Head of caudate nucleus (tissue), 42 donors: ENCODE results near the gene SKIC2.
A peak's percentile ranks its signal among the peaks of the same experiment; 100 is the strongest.
"Not testable (repeated sequence)": the region's sequence is repeated elsewhere in the genome, so short reads cannot be mapped to it uniquely, and the experiment has no call there.

Experiments used
- DNase-seq, 42 donors: peaks; one replicate each; pipeline versions ENCODE4 v3.0.0 to v3.0.0-alpha.2; 2020 to 2021; ENCODE audit warnings: mixed read lengths in 7 of 42
- intact Hi-C: fragments of 100-400 bp; cut with DNase I; formaldehyde crosslinking; loops from one replicate; pipeline ENCODE4 v1.15.0; 2022

The SKIC2 gene

DNA sequence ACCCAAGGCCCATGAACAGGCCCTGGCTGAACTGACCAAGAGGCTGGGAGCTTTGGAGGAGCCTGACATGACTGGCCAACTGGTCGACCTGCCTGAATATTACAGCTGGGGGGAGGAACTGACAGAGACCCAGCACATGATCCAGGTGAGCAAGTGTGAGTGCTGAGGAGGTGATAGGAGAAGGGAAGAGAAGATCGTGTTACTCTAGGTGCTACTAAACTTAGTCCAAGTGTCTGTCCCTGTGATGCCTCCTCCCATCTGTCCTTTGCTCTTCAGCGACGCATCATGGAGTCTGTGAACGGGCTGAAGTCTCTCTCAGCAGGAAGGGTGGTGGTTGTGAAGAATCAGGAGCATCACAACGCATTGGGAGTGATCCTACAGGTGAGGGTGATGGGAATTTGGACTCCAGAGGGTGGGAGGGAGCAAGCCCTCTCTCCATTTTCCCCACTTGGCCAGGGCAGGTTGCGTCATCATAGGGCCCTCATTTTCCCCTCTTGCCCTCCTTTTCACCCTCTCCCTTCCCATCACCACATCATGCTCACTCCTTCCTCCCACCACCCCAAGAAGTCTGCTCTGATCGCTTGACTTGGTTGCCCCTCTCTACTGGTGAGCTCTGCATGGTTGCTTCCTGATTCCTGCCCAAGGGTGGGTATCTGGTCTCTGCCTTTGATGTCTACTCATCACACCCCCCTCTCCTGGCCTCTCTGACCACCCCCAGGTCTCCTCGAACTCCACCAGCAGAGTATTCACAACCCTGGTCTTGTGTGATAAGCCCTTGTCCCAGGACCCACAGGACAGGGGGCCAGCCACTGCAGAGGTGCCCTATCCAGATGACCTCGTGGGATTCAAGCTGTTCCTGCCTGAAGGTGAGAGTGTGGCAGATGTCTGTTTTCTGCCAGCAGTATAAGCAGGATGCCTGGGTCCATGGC is 8.3 kb downstream of the SKIC2 start:
- no peak for DNase-seq
- intact Hi-C loops: no loop called here

DNA sequence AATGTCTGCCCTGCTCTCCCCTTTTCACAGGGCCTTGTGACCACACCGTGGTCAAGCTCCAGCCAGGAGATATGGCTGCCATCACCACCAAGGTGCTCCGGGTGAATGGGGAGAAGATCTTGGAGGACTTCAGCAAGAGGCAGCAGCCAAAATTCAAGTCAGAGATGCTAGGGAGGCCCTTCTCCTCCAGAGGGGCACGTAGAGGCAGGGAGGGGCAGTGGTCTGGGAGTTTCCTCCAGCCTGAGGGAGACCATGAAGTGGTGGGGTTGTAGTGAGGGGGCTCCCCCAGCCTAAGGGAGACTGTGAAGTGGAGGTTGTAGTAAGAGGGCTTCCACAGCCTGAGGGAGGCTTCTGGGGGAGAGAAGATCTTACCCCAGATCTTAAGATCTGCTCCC is 8.9 kb downstream of the SKIC2 start:
- DNase-seq: no peak
- intact Hi-C loops: no loop called here

DNA sequence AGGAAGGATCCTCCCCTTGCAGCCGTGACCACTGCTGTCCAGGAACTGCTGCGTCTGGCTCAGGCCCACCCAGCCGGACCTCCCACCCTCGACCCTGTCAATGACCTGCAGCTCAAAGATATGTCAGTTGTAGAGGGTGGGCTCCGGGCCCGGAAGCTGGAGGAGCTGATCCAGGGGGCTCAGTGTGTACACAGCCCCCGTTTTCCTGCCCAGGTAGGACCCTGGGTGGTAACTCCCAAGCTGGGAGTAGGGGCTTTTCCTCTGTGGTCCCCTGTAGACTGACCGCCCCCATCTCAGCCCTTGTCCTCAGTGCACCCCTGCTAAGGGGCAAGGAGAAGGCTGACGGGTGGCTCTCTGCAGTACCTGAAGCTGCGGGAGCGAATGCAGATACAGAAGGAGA is 9.4 kb downstream of the SKIC2 start:
- intact Hi-C loops: no loop called here
- no peak for DNase-seq

DNA sequence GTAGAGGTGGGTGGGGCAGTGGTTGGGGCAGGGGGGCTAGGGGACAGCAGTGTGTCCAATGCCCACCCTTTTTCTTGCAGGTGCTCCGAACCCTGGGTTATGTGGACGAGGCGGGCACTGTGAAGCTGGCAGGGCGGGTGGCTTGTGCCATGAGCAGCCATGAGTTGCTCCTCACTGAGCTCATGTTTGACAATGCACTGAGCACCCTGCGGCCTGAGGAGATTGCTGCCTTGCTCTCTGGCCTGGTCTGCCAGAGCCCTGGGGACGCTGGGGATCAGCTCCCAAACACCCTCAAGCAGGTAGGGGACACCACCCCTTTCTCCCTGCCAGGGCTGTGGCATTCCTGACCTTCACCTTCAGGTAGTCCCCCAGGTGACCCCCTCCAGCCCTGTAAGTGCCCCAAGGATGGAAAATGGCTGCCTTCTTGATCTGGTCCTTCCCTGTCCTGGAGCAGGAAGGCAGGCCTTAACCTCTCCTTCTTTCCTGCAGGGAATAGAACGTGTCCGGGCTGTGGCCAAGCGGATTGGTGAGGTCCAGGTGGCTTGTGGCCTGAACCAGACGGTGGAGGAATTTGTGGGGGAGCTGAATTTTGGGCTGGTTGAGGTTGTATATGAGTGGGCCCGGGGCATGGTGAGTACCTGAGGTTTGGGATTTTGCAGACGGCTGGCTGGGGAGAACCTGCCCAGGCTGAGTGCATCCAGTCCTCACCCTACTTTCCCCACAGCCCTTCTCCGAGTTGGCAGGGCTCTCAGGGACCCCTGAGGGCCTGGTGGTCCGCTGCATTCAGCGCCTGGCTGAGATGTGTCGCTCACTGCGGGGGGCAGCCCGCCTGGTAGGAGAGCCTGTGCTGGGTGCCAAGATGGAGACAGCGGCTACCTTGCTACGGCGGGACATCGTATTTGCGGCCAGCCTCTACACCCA is 10.1 kb downstream of the SKIC2 start:
- DNase-seq: no peak
- intact Hi-C loops: no loop called here

DNA sequence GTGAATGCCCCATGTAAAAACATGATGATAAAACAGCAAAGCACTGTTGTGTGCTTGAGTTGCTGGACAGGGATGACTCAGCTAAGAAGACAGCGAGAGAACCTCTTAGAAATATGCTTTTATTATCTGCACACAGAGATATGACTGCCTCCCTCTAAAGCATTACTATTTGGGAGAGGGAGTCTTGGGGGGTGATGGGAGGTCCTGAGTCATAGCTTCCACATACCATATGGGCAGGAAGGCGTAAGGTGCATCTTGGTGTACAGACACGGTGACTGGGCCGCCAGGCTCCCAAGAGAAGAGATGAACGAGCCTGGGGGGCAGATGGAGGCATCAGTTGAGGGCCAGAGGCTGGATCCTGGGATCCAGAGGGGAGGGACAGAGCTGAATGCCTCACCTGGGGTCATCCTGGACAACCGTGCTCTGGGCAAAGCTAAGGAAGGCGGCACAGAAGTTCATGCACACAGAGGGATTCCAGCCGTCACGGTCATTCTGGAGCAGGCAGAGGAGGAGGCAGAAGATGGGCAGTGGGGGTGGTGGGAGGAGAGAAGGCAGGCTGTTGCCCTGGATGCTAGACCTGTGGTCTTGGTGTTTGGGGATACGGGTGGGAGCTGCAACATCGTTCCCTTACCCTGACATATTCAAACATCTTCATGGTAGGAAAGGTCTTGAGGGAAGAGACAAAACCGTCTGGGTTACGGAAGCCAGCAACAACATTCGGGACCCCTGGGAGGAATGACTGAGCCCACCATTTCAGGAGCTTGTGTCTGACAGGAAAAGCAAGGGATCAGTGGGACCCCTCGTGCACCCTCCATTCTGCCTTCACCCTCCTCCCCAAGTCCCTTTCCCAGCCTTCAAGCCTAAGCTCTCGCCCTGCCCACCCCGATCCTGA is 11.0 kb downstream of the SKIC2 start:
- intact Hi-C loops: no loop called here
- DNase-seq: no peak

DNA sequence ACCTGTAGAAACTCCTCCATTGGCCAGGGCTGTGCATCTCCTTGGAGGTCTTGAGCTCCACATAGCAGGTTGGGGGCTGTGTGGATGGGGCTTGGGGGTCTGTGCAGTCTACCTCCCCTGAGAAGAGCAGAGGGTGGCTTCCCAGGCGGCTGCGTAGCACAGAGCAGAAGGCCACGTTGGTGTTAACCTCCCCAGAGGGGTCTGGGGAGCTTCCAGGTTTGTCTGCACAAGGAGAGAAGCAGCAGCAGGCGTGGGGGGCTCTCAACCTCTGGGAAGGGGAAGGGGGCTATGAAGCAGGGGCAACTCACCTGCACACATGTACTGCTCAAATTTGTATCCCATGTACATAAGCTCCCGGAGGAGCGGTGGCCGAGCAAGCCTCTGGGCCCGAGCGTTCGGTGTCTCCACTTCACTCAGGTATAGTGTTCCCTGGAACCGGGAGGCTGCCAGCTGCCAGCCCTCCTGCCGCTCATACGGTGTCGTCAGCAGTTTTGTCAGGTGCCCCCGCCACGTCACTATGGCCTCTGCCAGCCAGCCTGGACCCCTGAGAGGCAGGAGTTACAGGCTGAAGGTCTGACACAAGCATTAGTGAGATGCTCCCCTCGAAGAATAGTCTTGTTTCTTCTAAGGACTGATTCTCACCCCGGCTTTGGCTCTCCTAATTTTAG is 11.8 kb downstream of the SKIC2 start:
- intact Hi-C loops: no loop called here
- DNase-seq: peak in 7 of 42 donors; percentile 8 to 39 (median 26)

DNA sequence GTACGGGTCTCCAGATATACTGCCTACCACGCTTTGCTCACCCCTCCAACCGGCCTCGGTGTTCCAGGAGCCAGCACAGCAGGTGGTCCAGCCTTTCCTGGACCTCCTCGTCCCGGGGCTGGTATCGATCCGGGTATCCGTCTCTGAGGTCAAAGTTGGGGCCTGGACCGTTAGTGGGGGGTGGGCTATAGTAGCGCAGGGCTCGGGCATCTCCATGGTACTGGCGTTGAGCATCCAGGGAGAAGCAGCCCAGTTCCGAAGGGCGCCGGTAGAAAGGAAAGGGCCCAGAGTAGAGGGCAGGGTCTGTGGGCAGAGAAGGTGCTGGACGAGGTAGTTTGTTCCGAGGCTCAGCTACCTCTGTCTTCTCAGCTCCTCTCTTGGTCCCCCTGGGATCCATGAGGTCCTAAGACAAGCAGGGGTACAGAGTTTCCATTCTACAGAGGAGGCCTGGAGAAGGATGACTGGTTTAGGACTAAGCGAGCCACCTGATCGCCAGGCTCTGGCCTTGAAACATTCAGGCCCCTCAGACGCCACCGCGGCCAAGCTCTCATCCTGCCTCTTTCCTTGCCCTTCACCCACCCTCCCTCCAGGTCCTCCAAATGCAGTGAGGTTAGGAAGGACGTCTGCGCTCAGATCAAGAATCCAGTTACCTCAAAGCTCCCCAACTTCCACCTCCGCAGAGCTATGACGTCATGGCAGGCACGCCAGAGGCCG is 12.5 kb downstream of the SKIC2 start:
- DNase-seq: peak in 1 of 42 donors; percentile 38
- intact Hi-C loops: no loop called here

DNA sequence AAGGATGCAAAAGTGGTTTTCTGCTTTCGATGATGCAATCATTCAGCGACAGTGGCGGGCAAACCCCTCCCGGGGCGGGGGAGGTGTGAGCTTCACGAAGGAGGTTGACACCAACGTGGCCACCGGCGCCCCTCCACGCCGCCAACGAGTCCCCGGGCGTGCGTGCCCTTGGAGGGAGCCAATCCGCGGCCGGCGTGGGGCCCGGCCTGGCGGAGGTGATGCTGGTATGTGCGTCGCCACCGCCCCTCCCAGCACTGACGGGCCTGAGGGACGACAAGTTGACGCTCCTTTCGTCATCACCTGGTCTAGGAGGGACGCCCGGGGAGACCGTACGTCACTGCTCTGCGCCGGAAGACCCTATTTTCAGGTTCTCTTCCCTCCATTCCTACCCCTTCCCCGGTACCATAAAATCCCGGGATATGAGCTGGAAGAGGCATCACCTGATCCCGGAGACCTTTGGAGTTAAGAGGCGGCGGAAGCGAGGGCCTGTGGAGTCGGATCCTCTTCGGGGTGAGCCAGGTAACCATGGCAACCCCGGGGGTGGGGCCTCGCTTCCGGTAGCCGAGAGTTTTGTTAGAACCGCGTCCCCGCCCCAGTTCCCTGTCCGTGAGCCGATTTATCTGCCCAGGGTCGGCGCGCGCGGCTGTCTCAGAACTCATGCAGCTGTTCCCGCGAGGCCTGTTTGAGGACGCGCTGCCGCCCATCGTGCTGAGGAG is 13.2 kb downstream of the SKIC2 start, which contains the start of gene DXO:
DXO (minus strand) TSS at position 146 of the 716 bp plus-strand sequence. CDS start 463 bp downstream, outside the sequence.
- intact Hi-C loops: no loop called here
- peak; percentile 90 to 98 (median 96) for DNase-seq

DNA sequence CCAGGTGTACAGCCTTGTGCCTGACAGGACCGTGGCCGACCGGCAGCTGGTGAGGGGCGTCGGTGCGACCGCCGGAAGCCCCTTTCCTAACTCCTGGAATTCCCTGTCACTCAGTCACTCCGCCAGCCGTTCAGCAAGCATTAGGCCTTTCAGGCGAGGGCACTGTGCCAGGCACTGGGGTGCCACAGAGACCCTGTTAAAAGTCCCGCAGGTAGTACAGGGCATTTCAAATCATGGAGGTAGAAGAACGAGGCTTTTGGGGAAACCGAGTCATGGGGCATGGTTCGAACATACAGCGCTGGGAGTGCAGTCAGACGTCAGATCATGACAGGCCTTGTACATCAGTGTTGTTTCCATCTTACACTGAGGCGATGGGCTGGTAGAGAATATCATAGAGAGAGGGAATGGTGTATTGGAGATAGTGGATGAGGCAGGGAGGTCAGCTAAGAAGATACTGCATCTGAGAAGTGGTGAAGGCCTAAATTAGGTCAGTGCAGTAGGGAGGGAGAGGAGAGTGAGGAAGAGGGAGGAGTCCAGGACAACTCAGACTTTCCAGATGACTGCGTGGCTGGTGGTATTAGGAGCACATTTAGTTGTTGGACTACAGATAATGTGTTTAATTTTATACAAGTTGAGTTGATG is 13.9 kb downstream of the SKIC2 start:
- intact Hi-C loops: no loop called here

DNA sequence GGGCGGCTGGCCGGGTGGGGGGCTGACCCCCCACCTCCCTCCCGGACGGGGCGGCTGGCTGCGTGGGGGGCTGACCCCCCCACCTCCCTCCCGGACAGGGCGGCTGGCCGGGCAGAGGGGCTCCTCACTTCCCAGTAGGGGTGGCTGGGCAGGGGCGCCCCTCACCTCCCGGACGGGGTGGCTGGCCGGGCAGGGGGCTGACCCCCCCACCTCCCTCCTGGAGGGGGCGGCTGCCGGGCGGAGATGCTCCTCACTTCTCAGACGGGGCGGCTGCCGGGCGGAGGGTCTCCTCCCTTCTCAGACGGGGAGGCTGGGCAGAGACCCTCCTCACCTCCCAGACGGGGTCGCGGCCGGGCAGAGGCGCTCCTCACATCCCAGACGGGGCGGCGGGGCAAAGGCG is 17.1 kb downstream of the SKIC2 start:
- DNase-seq, intact Hi-C loops: not testable (repeated sequence)

More for the DNA sequence above, 13.9 kb downstream of the SKIC2 start:
- peak in 1 of 42 donors; percentile 24 for DNase-seq

DNA sequence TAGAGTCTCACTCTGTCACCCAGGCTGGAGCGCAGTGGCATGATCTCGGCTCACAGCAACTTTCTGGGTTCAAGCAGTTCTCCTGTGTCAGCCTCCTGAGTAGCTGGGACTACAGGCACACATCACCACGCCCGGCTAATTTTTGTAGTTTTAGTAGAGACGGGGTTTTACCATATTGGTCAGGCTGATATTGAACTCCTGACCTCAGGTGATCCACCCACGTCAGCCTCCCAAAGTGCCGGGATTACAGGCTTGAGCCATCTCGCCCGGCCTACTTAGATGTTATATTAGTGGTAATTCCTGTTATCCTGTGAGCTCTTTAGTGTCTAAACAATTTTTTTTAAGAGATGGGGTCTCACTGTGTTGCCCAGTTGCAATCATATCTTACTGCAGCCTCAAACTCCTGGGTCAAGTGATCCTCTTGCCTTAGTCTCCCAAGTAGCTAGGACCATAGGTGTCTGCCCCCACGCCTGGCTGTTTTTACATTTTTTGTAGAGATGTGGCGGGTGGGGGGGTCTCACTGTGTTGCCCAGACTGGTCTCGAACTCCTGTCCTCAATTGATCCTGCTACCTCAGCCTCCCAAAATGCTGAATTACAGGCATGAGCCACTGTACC is 18.9 kb downstream of the SKIC2 start:
- DNase-seq: no peak
- intact Hi-C loops: no loop called here

DNA sequence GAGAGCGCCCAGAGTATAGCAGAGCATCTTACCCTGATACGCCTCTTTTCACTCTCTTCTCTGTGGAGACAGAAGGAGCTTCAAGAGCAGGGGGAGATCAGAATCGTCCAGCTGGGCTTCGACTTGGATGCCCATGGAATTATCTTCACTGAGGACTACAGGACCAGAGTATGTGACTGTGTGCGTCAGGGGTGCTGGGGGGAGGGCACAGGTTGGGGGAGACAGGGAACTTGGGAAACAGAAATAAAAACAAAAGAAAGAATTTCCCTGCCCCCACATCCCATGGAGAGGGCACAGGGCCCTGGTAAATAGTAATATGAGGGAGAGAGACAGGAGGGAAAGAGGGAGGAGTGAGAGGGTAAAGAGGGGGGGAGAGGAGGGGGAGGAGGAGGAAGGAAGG is 19.9 kb downstream of the SKIC2 start:
- no peak for DNase-seq
- intact Hi-C loops: no loop called here

DNA sequence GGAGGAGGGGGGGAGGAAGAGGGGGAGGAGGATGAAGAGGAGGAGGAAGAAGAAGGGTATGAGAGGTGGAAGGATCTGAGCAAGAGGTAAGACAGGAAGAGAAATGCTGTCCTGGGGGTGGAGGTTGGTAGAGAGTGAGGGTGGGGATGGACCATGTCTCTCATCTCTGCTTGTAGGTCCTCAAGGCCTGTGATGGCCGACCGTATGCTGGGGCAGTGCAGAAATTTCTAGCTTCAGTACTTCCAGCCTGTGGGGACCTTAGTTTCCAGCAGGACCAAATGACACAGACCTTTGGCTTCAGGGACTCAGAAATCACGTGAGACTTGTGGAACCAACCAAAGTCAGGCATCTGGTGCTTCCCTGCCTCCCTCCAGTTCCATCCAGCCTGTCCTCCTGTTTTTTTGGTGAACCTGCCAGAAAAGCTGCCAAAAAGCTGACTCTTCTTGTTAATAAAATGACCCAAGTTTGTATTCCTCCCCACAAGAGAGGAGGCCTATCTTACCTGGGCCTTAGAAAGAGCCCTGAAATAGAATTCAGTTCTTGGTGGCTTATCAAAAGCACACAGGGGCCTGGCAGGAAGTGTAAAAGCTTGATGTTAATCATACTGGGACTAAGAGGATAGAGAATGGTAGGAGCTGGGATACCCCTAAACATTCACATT is 20.4 kb downstream of the SKIC2 start:
- intact Hi-C loops: no loop called here
- no peak for DNase-seq

DNA sequence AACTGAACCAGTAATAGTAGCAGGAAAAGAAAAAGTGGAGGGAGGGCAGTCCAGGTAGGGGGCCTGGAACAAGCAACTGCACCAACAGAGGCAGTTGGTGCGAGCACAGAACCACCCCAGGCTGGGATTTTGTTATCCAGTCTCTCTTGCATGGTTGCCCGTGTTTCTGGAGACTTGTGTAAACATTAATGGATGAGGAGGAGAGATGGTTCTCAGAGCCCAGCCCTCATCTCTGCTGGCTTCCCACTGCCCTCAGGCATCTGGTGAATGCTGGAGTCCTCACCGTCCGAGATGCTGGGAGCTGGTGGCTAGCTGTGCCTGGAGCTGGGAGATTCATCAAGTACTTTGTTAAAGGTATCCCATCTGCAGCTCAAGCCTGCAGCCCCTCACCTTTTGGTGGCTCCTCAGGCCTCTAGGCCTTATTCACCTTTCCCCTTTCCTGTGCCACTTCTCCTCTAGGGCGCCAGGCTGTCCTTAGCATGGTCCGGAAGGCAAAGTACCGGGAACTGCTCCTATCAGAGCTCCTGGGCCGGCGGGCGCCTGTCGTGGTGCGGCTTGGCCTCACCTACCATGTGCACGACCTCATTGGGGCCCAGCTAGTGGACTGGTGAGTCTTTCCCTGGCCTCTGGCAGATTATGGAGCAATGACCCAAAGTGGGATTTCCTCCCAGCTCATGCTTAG is 21.4 kb downstream of the SKIC2 start:
- DNase-seq, intact Hi-C loops: not testable (repeated sequence)

DNA sequence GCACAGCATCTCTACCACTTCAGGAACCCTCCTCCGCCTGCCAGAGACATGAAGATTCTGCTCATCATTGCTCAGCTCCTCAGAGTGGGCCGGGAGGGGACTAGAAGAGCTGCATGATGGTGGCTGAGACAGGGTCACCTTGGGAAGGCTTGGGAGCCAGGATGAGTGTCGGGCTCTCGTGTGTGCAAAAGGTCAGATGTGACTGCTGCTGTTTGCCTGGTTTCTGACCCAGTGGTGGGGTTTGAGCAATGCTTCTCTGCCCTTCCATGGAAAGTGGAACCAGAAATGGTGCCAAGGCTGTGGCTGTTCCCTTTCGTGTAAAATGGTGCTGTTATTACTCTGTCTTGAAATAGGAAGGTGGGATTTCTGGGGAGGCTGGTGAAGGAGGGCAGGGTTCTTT is 22.0 kb downstream of the SKIC2 start:
- intact Hi-C loops, DNase-seq: not testable (repeated sequence)
